HUES6 (cell line): ENCODE results near the gene C1orf226.
"Not testable (repeated sequence)": the region's sequence is repeated elsewhere in the genome, so short reads cannot be mapped to it uniquely, and the experiment has no call there.

ENCODE experiments used
- H3K27ac ChIP-seq: 2 replicates; pipeline ENCODE4 v1.7.0; 2013; ENCODE audit warnings: low read depth, mild to moderate bottlenecking, low read length, inconsistent platforms
- H3K27me3 ChIP-seq: 2 replicates; pipeline ENCODE4 v1.6.1; 2013; ENCODE audit warnings: low read length; ENCODE audit not compliant: control insufficient read depth, insufficient read depth
- H3K36me3 ChIP-seq: 2 replicates; pipeline ENCODE4 v1.6.1; 2013; ENCODE audit warnings: low read length; ENCODE audit not compliant: control insufficient read depth, insufficient read depth
- H3K4me1 ChIP-seq: 2 replicates; pipeline ENCODE4 v1.6.1; 2013; ENCODE audit warnings: low read length; ENCODE audit not compliant: control insufficient read depth, insufficient read depth
- H3K4me3 ChIP-seq: 2 replicates; pipeline ENCODE4 v1.5.1; 2013; ENCODE audit warnings: low read depth, low read length
- H3K9ac ChIP-seq: one replicate; pipeline ENCODE4 v1.6.1; 2013; ENCODE audit warnings: mild to moderate bottlenecking, low read length
- H3K9me3 ChIP-seq: 2 replicates; pipeline ENCODE4 v1.6.1; 2013; ENCODE audit warnings: low read depth, low read length; ENCODE audit not compliant: control insufficient read depth, insufficient read depth

Gene C1orf226

GRCh38 chr1:162432977-162433713 lies 51.6 kb downstream of the C1orf226 start:
- not testable (repeated sequence) for H3K9ac ChIP-seq, H3K27me3 ChIP-seq, H3K4me1 ChIP-seq, H3K36me3 ChIP-seq, H3K27ac ChIP-seq, H3K9me3 ChIP-seq, H3K4me3 ChIP-seq
